ENCODE results near the gene UBR3.
"Not testable (repeated sequence)": the region's sequence is repeated elsewhere in the genome, so short reads cannot be mapped to it uniquely, and the experiment has no call there.

- TF ChIP-seq CTCF (IDR thresholded peaks at IDR 0.05; ENCODE audit: poor library complexity, severe bottlenecking); EP300 (conservative IDR thresholded peaks at IDR 0.05; ENCODE audit: poor library complexity, severe bottlenecking); EZH2 (IDR thresholded peaks at IDR 0.05; ENCODE audit: borderline replicate concordance, insufficient read depth, low read length, poor library complexity, severe bottlenecking); SMC3 (conservative IDR thresholded peaks at IDR 0.05; ENCODE audit: poor library complexity); TAF1 (IDR thresholded peaks at IDR 0.05; ENCODE audit: low read depth): not testable (repeated sequence)
These were observed 9.9 kb upstream of the UBR3 start for GRCh38 chr2:169817369-169817768.
